B cell (primary cell): Measurements from ENCODE around the gene CFAP77. TPM values are rescaled to one million over a fixed set of nuclear protein-coding genes. Genes with fewer than 3 reads are reported as not detected.

Experiments
- ATAC-seq: fragments of 200-7000 bp; cut with Tn5 transposase; one replicate; pipeline ENCODE4 v1.10.0; 2021; ENCODE audit warnings: low read depth, mild to moderate bottlenecking, moderate number of reproducible peaks, moderate library complexity
- CTCF ChIA-PET: fragments of 350-600 bp; sonication (Branson Sonifier 250); formaldehyde crosslinking; loops from one replicate; lab custom pipeline; 2021; ENCODE audit warnings: antibody characterized with exemption, inconsistent platforms; lab: Charles Lee
- POLR2A ChIA-PET: fragments of 350-600 bp; sonication (Branson Sonifier 250); formaldehyde crosslinking; loops from one replicate; lab custom pipeline; 2021; ENCODE audit warnings: antibody characterized with exemption; lab: Charles Lee
- DNase-seq: peaks from one replicate; pipeline ENCODE4 v3.0.0; 2013
- H2AFZ ChIP-seq: 2 replicates; pipeline ENCODE4 v1.6.1; 2012; ENCODE audit warnings: mild to moderate bottlenecking, low read depth, low read length; ENCODE audit not compliant: insufficient read depth, poor library complexity, severe bottlenecking
- H3K27ac ChIP-seq, 2 donors: 1 replicate in 1 of 2; 2 replicates in 1 of 2; pipeline ENCODE4 v1.5.1; 2012 to 2013; ENCODE audit warnings: low read length in 2 of 2, mild to moderate bottlenecking in 2 of 2, moderate library complexity in 1 of 2
- H3K27me3 ChIP-seq, 4 experiments: fragments of 200-600 bp in 1 of 4; sonication (generic) in 1 of 4; replicated peaks in 1 of 4; 1 replicate in 2 of 4; 2 replicates in 2 of 4; pipeline versions ENCODE4 v1.6.1 to v1.7.0; 2013 to 2016; ENCODE audit warnings: low read length in 3 of 4, mild to moderate bottlenecking in 2 of 4, mixed read lengths in 1 of 4, moderate library complexity in 1 of 4; ENCODE audit not compliant: insufficient read depth in 4 of 4, control insufficient read depth in 3 of 4; ENCODE audit errors: control extremely low read depth in 1 of 4
- H3K36me3 ChIP-seq, 2 experiments: replicated peaks in 1 of 2; 1 replicate in 1 of 2; 2 replicates in 1 of 2; pipeline versions ENCODE4 v1.6.1 to v1.7.1; 2013; ENCODE audit warnings: low read length in 1 of 2; ENCODE audit not compliant: insufficient read depth in 2 of 2, control insufficient read depth in 1 of 2; ENCODE audit errors: control extremely low read depth in 1 of 2, extremely low read depth in 1 of 2
- H3K4me1 ChIP-seq, 2 donors: fragments of 200-600 bp in 1 of 2; sonication (generic) in 1 of 2; 1 replicate in 1 of 2; 2 replicates in 1 of 2; pipeline versions ENCODE4 v1.5.1 to v1.6.1; 2013 to 2017; ENCODE audit warnings: low read length in 2 of 2; ENCODE audit not compliant: control insufficient read depth in 2 of 2, insufficient read depth in 2 of 2
- H3K4me2 ChIP-seq: replicated peaks from 2 replicates; pipeline ENCODE3; 2012; ENCODE audit warnings: mild to moderate bottlenecking, low read depth, low read length; ENCODE audit not compliant: poor library complexity, severe bottlenecking
- H3K4me3 ChIP-seq, 5 experiments: fragments of 200-600 bp in 1 of 5; sonication (generic) in 1 of 5; 1 replicate in 3 of 5; 2 replicates in 2 of 5; pipeline versions ENCODE4 v1.5.1 to v1.7.0; 2011 to 2016; ENCODE audit warnings: low read length in 4 of 5, mild to moderate bottlenecking in 4 of 5, low read depth in 2 of 5, control low read depth in 1 of 5, moderate library complexity in 1 of 5; ENCODE audit not compliant: insufficient read depth in 1 of 5; ENCODE audit errors: control extremely low read depth in 1 of 5, extremely low read depth in 1 of 5
- H3K79me2 ChIP-seq: fragments of 200-600 bp; sonication (generic); one replicate; pipeline ENCODE4 v1.6.0; 2016; ENCODE audit warnings: low read length; ENCODE audit not compliant: control insufficient read depth, insufficient read depth
- H3K9ac ChIP-seq: fragments of 200-600 bp; sonication (generic); 2 replicates; pipeline ENCODE4 v1.6.1; 2017; ENCODE audit warnings: mild to moderate bottlenecking, low read length, moderate library complexity
- H3K9me3 ChIP-seq, 3 donors: one replicate each; pipeline versions ENCODE4 v1.6.1 to v1.7.1; 2013; ENCODE audit warnings: low read length in 2 of 3; ENCODE audit not compliant: control insufficient read depth in 2 of 3, insufficient read depth in 1 of 3; ENCODE audit errors: control extremely low read depth in 1 of 3
- H4K20me1 ChIP-seq: 2 replicates; pipeline ENCODE4 v1.6.0; 2012; ENCODE audit warnings: mild to moderate bottlenecking, low read length; ENCODE audit not compliant: insufficient read depth, control insufficient read depth, poor library complexity, severe bottlenecking
- H3K27ac Mint-ChIP-seq: one replicate; pipeline ENCODE4 v1.8.0; 2021; ENCODE audit warnings: mixed read lengths
- H3K27me3 Mint-ChIP-seq: one replicate; pipeline ENCODE4 v1.8.0; 2021; ENCODE audit warnings: mixed read lengths
- H3K4me1 Mint-ChIP-seq: one replicate; pipeline ENCODE4 v1.8.0; 2021; ENCODE audit warnings: mixed read lengths
- H3K4me3 Mint-ChIP-seq: one replicate; pipeline ENCODE4 v1.8.0; 2021; ENCODE audit warnings: mixed read lengths
- H3K9me3 Mint-ChIP-seq: one replicate; pipeline ENCODE4 v1.8.0; 2022; ENCODE audit warnings: mixed read lengths; ENCODE audit not compliant: insufficient read depth
- CTCF ChIP-seq: fragments of 200-600 bp; IDR thresholded peaks from one replicate; pipeline ENCODE4 v1.8.0; 2022; ENCODE audit warnings: antibody characterized with exemption, mild to moderate bottlenecking
- EZH2 ChIP-seq: IDR thresholded peaks from 2 replicates; pipeline ENCODE4 v1.6.1; 2012; ENCODE audit warnings: borderline replicate concordance, low read depth, mild to moderate bottlenecking, moderate library complexity, low read length; ENCODE audit not compliant: insufficient read depth, poor library complexity, severe bottlenecking
- WGBS: methylation state at CpG from one replicate; pipeline ENCODE4 v1.1.5; 2013; ENCODE audit warnings: missing lambda C conversion rate; ENCODE audit not compliant: insufficient coverage; 5-methylcytosine and 5-hydroxymethylcytosine counted together
- intact Hi-C: fragments of 100-400 bp; cut with micrococcal nuclease; formaldehyde crosslinking; loops from one replicate; pipeline ENCODE4 v1.10.0; 2022
- polyA plus RNA-seq: library from polyadenylated mRNA; depleted of rRNA; stranded (reverse); fragments of >200 nt; gene quantifications from 2 replicates; pipeline ENCODE4 v1.2.3, GENCODE V29; 2012
- total RNA-seq, 2 donors: library from RNA; stranded (reverse); fragments of 120-200 nt in 1 of 2; gene quantifications; 1 replicate in 1 of 2; 2 replicates in 1 of 2; pipeline versions ENCODE4 v1.2.3 to v1.2.4, GENCODE V29; 2013 to 2022

CFAP77 gene
- total and polyA plus RNA-seq, 2 donors (not counting 1 experiment from before 2014, with no cell fraction given): not detected

GRCh38 chr9:132578367-132578932, 168.4 kb downstream of the CFAP77 start:
- Histone ChIP-seq H3K4me3 (no peak overlapping the region), H4K20me1 (no peaks in the 10 kb centered on the region), H3K79me2 (no peaks in the 10 kb centered on the region), H3K9ac (no peak overlapping the region), H3K4me1 (peaks cover 9 to 24% of the 10 kb centered on the region in 2 donors), H3K36me3 (no peaks in the 10 kb centered on the region), H3K9me3 (peaks cover 0 to 49% (median 0%) of the 10 kb centered on the region in 3 donors), H3K27ac (no peak overlapping the region), H3K4me2 (no peak overlapping the region), H2AFZ (no peak overlapping the region), H3K27me3 (peaks cover under 1 to 89% (median 54%) of the 10 kb centered on the region in 4 experiments)
- H3K27me3 Mint-ChIP-seq: peaks cover 64% of the 10 kb centered on the region
- 53% methylated on average over 6 of the region's 7 CpGs for WGBS
- ChIA-PET POLR2A (no interaction called here), CTCF (no interaction called here)
- no peak for TF ChIP-seq EZH2
- TF ChIP-seq CTCF: no peak
- no peak overlapping the region for H3K27ac Mint-ChIP-seq
- H3K4me3 Mint-ChIP-seq: no peak overlapping the region
- no peak for ATAC-seq
- no peaks in the 10 kb centered on the region for H3K9me3 Mint-ChIP-seq
- H3K4me1 Mint-ChIP-seq: peaks cover 8% of the 10 kb centered on the region
- no peak for DNase-seq
- intact Hi-C loops: no loop called here

DNA sequence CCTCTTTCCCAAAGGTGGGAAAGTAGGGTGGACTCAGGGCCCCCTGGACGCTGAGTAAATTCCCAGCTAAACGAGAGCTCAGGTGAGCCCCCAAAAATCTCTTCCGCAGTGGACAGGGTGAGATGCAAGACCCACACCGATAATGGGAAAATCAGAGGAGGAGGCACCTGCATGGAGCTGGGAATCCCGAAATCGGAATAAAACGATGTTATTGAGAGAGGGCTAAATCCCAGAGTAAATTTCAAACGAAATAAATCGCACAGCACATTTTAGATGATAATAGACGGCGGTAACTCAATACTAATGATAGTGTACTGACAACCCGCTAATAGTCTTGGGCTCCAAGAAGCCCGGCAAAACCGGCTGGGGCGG, 169.4 kb downstream of the CFAP77 start:
- peaks cover 0 to 49% (median 0%) of the 10 kb centered on the region in 3 donors for H3K9me3 ChIP-seq
- peaks cover 9 to 25% of the 10 kb centered on the region in 2 donors for H3K4me1 ChIP-seq
- Mint-ChIP-seq H3K27ac (no peak overlapping the region), H3K9me3 (no peaks in the 10 kb centered on the region), H3K4me3 (no peak overlapping the region), H3K4me1 (peaks cover 8% of the 10 kb centered on the region), H3K27me3 (peaks cover 66% of the 10 kb centered on the region)
- H2AFZ ChIP-seq: no peak overlapping the region
- no peak overlapping the region for H3K4me2 ChIP-seq
- ATAC-seq: no peak
- no peaks in the 10 kb centered on the region for H4K20me1 ChIP-seq
- intact Hi-C loops: no loop called here
- peak; percentile 10 for DNase-seq
- 18% methylated on average over 10 of the region's 15 CpGs for WGBS
- no peak overlapping the region for H3K27ac ChIP-seq
- H3K4me3 ChIP-seq: no peak overlapping the region
- no peak for TF ChIP-seq CTCF
- peak; percentile 75 for TF ChIP-seq EZH2
- no peak overlapping the region for H3K9ac ChIP-seq
- no peaks in the 10 kb centered on the region for H3K79me2 ChIP-seq
- no peaks in the 10 kb centered on the region for H3K36me3 ChIP-seq
- peaks cover 2 to 95% (median 62%) of the 10 kb centered on the region in 4 experiments for H3K27me3 ChIP-seq
- CTCF ChIA-PET: no interaction called here
- POLR2A ChIA-PET: no interaction called here
